ENCODE measurements around the gene MANSC1.

- no peak for TF ChIP-seq CTCF (IDR thresholded peaks at IDR 0.05)
- no peak for TF ChIP-seq EZH2 (IDR thresholded peaks at IDR 0.05; ENCODE audit: borderline replicate concordance, insufficient read depth, low read depth, low read length, poor library complexity, severe bottlenecking)
Measured at GRCh38 chr12:12378616-12379015, 28.6 kb upstream of the MANSC1 start.

All from B cell (primary cell).